WTC11 (cell line): ENCODE data around the gene ARHGEF1.

ENCODE experiments used
- CTCF ChIP-seq: fragments of 200-600 bp; IDR thresholded peaks from 2 replicates; pipeline ENCODE4 v1.8.0; 2022; ENCODE audit warnings: antibody characterized with exemption
- EMX1 ChIP-seq: fragments of 250-450 bp; sonication (Bioruptor Pico); IDR thresholded peaks from 2 replicates; pipeline ENCODE4 v1.8.0; 2021; ENCODE audit warnings: mild to moderate bottlenecking

GRCh38 chr19:41877916-41878905 lies 4.8 kb upstream of the ARHGEF1 start:
- TF ChIP-seq CTCF (no peak), EMX1 (CRISPR knock-in tag) (no peak)
